ENCODE data around the gene ULK1.

Gene ULK1

GRCh38 chr12:131893605-131894312 is 663 bp upstream of the ULK1 start:
- H3K4me1 Mint-ChIP-seq = peaks cover 12 to 25% of the 10 kb centered on the region in 2 donors
- ATAC-seq (replicated peaks) (no peak), DNase-seq (no peak)
- H3K27me3 Mint-ChIP-seq = peaks cover 0 to 6% of the 10 kb centered on the region in 2 donors
- H3K36me3 Mint-ChIP-seq = no peaks in the 10 kb centered on the region
- no peaks in the 10 kb centered on the region for H3K9me3 Mint-ChIP-seq
- H3K4me3 Mint-ChIP-seq = peak overlapping the region; percentile 31 to 80
- no peak overlapping the region for H3K27ac Mint-ChIP-seq

GRCh38 chr12:131894981-131895639 is 688 bp downstream of the ULK1 start:
- ATAC-seq (replicated peaks) (peak in 1 of 2 donors; percentile 2), DNase-seq (no peak)
- H3K4me3 Mint-ChIP-seq = peak overlapping the region; percentile 85 to 90
- H3K9me3 Mint-ChIP-seq = no peaks in the 10 kb centered on the region
- H3K36me3 Mint-ChIP-seq = peaks cover 0 to under 1% of the 10 kb centered on the region in 2 donors
- H3K4me1 Mint-ChIP-seq = peaks cover 12 to 28% of the 10 kb centered on the region in 2 donors
- peak overlapping the region; percentile 88 for H3K27ac Mint-ChIP-seq
- no peaks in the 10 kb centered on the region for H3K27me3 Mint-ChIP-seq

- no peaks in the 10 kb centered on the region for H3K9me3 Mint-ChIP-seq
- H3K36me3 Mint-ChIP-seq = peaks cover 0 to 3% of the 10 kb centered on the region in 2 donors
- peak overlapping the region; percentile 88 for H3K27ac Mint-ChIP-seq
- H3K27me3 Mint-ChIP-seq = no peaks in the 10 kb centered on the region
- H3K4me1 Mint-ChIP-seq = peaks cover 12 to 32% of the 10 kb centered on the region in 2 donors
- ATAC-seq (replicated peaks) (peak; percentile 21 to 34), DNase-seq (no peak)
- peak overlapping the region; percentile 85 to 90 for H3K4me3 Mint-ChIP-seq
These were observed 1.2 kb downstream of the ULK1 start for GRCh38 chr12:131895640-131896079.

- DNase-seq (peak; percentile 56), ATAC-seq (replicated peaks) (peak; percentile 82 to 83)
- H3K27me3 Mint-ChIP-seq = no peaks in the 10 kb centered on the region
- peaks cover 12 to 32% of the 10 kb centered on the region in 2 donors for H3K4me1 Mint-ChIP-seq
- no peaks in the 10 kb centered on the region for H3K9me3 Mint-ChIP-seq
- H3K36me3 Mint-ChIP-seq = peaks cover 0 to 3% of the 10 kb centered on the region in 2 donors
- H3K4me3 Mint-ChIP-seq = peak overlapping the region; percentile 85 to 90
- H3K27ac Mint-ChIP-seq = peak overlapping the region; percentile 37
These were observed 1.8 kb downstream of the ULK1 start for GRCh38 chr12:131896080-131896810.

- ATAC-seq (replicated peaks) = no peak
- Mint-ChIP-seq H3K27ac (peak overlapping the region; percentile 37), H3K4me3 (peak overlapping the region; percentile 85 to 90), H3K9me3 (no peaks in the 10 kb centered on the region), H3K27me3 (no peaks in the 10 kb centered on the region), H3K4me1 (peaks cover 12 to 32% of the 10 kb centered on the region in 2 donors), H3K36me3 (peaks cover 0 to 3% of the 10 kb centered on the region in 2 donors)
- no peak for DNase-seq
These were observed 2.4 kb downstream of the ULK1 start for GRCh38 chr12:131896811-131897270.

GRCh38 chr12:131897276-131897675 is 2.9 kb downstream of the ULK1 start:
- ATAC-seq (replicated peaks) (no peak), DNase-seq (no peak)
- no peak overlapping the region for H3K27ac Mint-ChIP-seq
- peak overlapping the region in 1 of 2 donors; percentile 90 for H3K4me3 Mint-ChIP-seq
- no peaks in the 10 kb centered on the region for H3K9me3 Mint-ChIP-seq
- peaks cover 0 to 5% of the 10 kb centered on the region in 2 donors for H3K36me3 Mint-ChIP-seq
- H3K4me1 Mint-ChIP-seq = peaks cover 15 to 35% of the 10 kb centered on the region in 2 donors
- no peaks in the 10 kb centered on the region for H3K27me3 Mint-ChIP-seq

GRCh38 chr12:131897875-131898274 is 3.5 kb downstream of the ULK1 start:
- DNase-seq (no peak), ATAC-seq (replicated peaks) (no peak)
- H3K4me1 Mint-ChIP-seq = peaks cover 15 to 37% of the 10 kb centered on the region in 2 donors
- peaks cover 0 to 6% of the 10 kb centered on the region in 2 donors for H3K36me3 Mint-ChIP-seq
- no peaks in the 10 kb centered on the region for H3K27me3 Mint-ChIP-seq
- H3K9me3 Mint-ChIP-seq = no peaks in the 10 kb centered on the region
- peak overlapping the region in 1 of 2 donors; percentile 4 for H3K4me3 Mint-ChIP-seq
- no peak overlapping the region for H3K27ac Mint-ChIP-seq

GRCh38 chr12:131900397-131900796 is 6.0 kb downstream of the ULK1 start:
- H3K27me3 Mint-ChIP-seq = no peaks in the 10 kb centered on the region
- ATAC-seq (replicated peaks) (no peak), DNase-seq (no peak)
- H3K27ac Mint-ChIP-seq = no peak overlapping the region
- no peaks in the 10 kb centered on the region for H3K9me3 Mint-ChIP-seq
- peaks cover 0 to 6% of the 10 kb centered on the region in 2 donors for H3K36me3 Mint-ChIP-seq
- peaks cover 14 to 38% of the 10 kb centered on the region in 2 donors for H3K4me1 Mint-ChIP-seq
- H3K4me3 Mint-ChIP-seq = no peak overlapping the region

GRCh38 chr12:131901431-131902331 is 7.3 kb downstream of the ULK1 start:
- no peak overlapping the region for H3K4me3 Mint-ChIP-seq
- H3K27ac Mint-ChIP-seq = no peak overlapping the region
- ATAC-seq (replicated peaks) (no peak), DNase-seq (no peak)
- no peaks in the 10 kb centered on the region for H3K27me3 Mint-ChIP-seq
- H3K9me3 Mint-ChIP-seq = no peaks in the 10 kb centered on the region
- peaks cover 9 to 30% of the 10 kb centered on the region in 2 donors for H3K4me1 Mint-ChIP-seq
- H3K36me3 Mint-ChIP-seq = peaks cover 0 to 6% of the 10 kb centered on the region in 2 donors

GRCh38 chr12:131902332-131903241 is 8.2 kb downstream of the ULK1 start:
- H3K4me3 Mint-ChIP-seq = no peak overlapping the region
- H3K36me3 Mint-ChIP-seq = peaks cover 0 to 6% of the 10 kb centered on the region in 2 donors
- peaks cover 6 to 21% of the 10 kb centered on the region in 2 donors for H3K4me1 Mint-ChIP-seq
- DNase-seq = no peak
- ATAC-seq (replicated peaks) = no peak
- H3K27ac Mint-ChIP-seq = no peak overlapping the region
- H3K27me3 Mint-ChIP-seq = no peaks in the 10 kb centered on the region
- no peaks in the 10 kb centered on the region for H3K9me3 Mint-ChIP-seq

GRCh38 chr12:131903270-131904255 is 9.1 kb downstream of the ULK1 start:
- Mint-ChIP-seq H3K9me3 (no peaks in the 10 kb centered on the region), H3K27me3 (no peaks in the 10 kb centered on the region), H3K4me3 (no peak overlapping the region), H3K4me1 (peaks cover 5 to 17% of the 10 kb centered on the region in 2 donors), H3K27ac (no peak overlapping the region), H3K36me3 (peaks cover 0 to 6% of the 10 kb centered on the region in 2 donors)
- no peak for DNase-seq
- ATAC-seq (replicated peaks) = no peak

- H3K36me3 Mint-ChIP-seq = peaks cover 4 to 9% of the 10 kb centered on the region in 2 donors
- peak overlapping the region; percentile 44 for H3K27ac Mint-ChIP-seq
- H3K27me3 Mint-ChIP-seq = no peaks in the 10 kb centered on the region
- H3K9me3 Mint-ChIP-seq = no peaks in the 10 kb centered on the region
- no peak for DNase-seq
- ATAC-seq (replicated peaks) = no peak
- no peak overlapping the region for H3K4me3 Mint-ChIP-seq
- H3K4me1 Mint-ChIP-seq = peaks cover 5 to 17% of the 10 kb centered on the region in 2 donors
These were observed 9.9 kb downstream of the ULK1 start for GRCh38 chr12:131904346-131904745.
